ENCODE measurements around the gene ZNF394. TPM values are rescaled to one million over a fixed set of nuclear protein-coding genes. Genes with fewer than 3 reads are reported as not detected.
A peak's percentile ranks its signal among the peaks of the same experiment; 100 is the strongest.

Gene ZNF394
- total RNA-seq, 1 experiment from 2014 or later, result 20.6 TPM

DNA sequence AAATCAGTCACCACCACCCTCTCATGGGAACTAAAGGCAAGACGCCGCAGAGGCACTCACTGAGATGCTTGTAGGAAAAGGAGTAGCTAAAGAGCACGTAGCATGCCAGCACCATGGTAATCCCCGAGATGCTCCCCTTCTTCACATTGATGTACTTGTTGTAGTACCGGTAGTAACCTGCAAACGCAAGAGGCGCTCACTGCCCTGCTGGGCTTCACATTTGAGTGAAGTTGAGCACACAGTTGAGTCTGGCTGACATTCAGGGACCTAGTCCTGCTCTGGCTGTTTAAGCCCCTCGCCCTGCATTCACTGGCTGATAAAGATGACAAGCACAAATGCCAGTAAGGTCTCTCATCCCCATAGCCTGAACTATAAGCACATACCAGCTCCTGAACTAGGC is 41.0 kb downstream of the ZNF394 start:
- Mint-ChIP-seq H3K4me1 (ENCODE audit: insufficient read depth, unreplicated experiment) (peaks cover 17% of the 10 kb centered on the region), H3K9me3 (ENCODE audit: unreplicated experiment) (no peaks in the 10 kb centered on the region), H3K27me3 (ENCODE audit: insufficient read depth, unreplicated experiment) (no peaks in the 10 kb centered on the region), H3K4me3 (ENCODE audit: unreplicated experiment) (no peak overlapping the region), H3K27ac (ENCODE audit: low read depth, unreplicated experiment) (peak overlapping the region; percentile 19), H3K36me3 (ENCODE audit: insufficient read depth, unreplicated experiment) (peaks cover 69% of the 10 kb centered on the region)
- BruUV-seq (replicated peaks), result no TSS peak
- TF ChIP-seq, protein P1, sequence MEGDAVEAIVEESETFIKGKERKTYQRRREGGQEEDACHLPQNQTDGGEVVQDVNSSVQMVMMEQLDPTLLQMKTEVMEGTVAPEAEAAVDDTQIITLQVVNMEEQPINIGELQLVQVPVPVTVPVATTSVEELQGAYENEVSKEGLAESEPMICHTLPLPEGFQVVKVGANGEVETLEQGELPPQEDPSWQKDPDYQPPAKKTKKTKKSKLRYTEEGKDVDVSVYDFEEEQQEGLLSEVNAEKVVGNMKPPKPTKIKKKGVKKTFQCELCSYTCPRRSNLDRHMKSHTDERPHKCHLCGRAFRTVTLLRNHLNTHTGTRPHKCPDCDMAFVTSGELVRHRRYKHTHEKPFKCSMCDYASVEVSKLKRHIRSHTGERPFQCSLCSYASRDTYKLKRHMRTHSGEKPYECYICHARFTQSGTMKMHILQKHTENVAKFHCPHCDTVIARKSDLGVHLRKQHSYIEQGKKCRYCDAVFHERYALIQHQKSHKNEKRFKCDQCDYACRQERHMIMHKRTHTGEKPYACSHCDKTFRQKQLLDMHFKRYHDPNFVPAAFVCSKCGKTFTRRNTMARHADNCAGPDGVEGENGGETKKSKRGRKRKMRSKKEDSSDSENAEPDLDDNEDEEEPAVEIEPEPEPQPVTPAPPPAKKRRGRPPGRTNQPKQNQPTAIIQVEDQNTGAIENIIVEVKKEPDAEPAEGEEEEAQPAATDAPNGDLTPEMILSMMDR (IDR thresholded peaks at IDR 0.05; ENCODE audit: unreplicated experiment), result no peak
- DNase-seq (ENCODE audit: unreplicated experiment), result peak; percentile 36
- ChIA-PET CTCF (interaction anchor here (0.5 to 1.4 kb wide), 4 partner anchors 15 to 662 kb away, joined by 3 to 6 read pairs (median 3); partner anchors contain the start of genes CPSF4 and PTCD1), POLR2A (interaction anchor here (0.7 kb wide), 1 partner anchor 78 kb away, joined by 3 read pairs; no protein-coding TSS in a partner anchor)
- intact Hi-C loops (cut with micrococcal nuclease), result no loop called here

DNA sequence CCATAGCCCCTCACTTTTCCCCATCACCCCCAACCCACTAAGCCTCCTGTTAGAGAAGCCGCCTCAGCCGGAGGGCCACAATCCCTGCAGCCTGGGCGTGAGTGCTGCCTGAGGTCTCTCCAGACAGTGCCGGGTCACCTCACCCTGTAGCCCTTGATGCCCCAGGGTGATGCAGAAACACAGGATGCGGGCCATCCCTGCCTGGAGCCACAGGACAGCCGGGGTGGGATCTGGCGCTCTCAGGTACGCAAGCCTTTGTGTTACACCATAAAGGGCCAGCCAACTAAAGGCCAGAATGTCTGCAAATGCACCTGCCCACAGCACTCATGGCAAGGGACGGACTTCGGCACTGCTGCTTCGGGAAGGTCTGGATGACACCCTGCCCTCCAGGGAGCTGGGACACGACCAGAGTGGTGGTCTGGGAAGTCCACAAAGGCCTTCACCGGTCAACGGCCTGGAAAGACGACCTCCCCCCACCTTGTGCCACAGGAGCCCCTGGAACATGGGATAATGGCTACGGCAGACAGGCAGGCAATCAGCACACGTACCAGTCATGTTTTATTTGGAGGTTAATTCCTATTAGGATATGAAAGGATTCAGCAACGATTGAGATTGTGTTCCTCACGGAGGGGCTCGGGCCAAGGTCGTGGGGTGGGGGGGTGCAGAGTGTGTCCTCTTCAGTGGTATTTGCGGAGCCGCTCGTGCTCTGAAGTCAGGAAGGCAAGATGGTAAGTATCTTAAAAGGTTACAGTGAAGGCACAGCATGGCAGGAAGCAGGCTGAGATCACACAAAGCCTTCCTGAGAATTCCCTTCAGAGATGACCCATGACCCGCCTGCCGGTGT is 42.2 kb downstream of the ZNF394 start:
- BruUV-seq (replicated peaks), result no TSS peak

DNA sequence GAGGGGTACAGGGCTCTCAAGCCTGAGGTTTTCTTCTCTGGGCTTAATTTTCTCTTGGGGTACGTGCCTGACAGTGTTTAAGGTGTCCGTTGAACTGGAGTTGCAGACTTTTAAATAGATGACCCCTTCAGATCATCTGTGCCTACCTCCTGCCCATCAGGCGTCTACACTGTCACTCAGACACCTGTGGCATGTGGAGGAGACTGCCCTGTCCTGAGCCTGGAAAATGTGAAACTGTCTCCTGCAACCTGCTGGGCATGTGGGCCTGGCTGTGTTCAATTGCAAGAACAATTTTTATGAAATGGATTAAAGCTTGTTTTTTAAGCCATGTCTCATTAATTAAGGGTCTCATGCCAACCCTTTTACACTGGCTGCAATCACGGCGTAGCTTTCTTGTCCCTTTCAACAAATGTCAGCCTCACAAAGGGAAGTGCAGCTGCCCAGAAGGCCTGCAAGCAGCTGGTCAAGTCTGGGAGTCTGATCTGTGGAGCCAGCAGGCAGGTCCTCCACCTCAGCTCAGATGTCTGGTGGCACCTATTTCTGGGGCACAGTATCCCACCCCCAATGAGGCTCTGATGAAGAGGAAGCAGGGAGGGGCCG is 42.9 kb downstream of the ZNF394 start:
- CTCF ChIA-PET, result no interaction called here
- H3K9me3 Mint-ChIP-seq (ENCODE audit: unreplicated experiment), result no peaks in the 10 kb centered on the region
- TF ChIP-seq, protein P1 (IDR thresholded peaks at IDR 0.05; ENCODE audit: unreplicated experiment), result no peak
- no peak for DNase-seq (ENCODE audit: unreplicated experiment)
- BruUV-seq (replicated peaks), result no TSS peak
- peaks cover 12% of the 10 kb centered on the region for H3K4me1 Mint-ChIP-seq (ENCODE audit: insufficient read depth, unreplicated experiment)
- POLR2A ChIA-PET, result interaction anchor here (0.7 to 3.0 kb wide), 3 partner anchors 8 to 48 kb away, joined by 3 to 18 read pairs (median 5); partner anchors contain the start of genes ATP5MF, BUD31 and PDAP1
- intact Hi-C loops (cut with micrococcal nuclease), result no loop called here
- no peaks in the 10 kb centered on the region for H3K27me3 Mint-ChIP-seq (ENCODE audit: insufficient read depth, unreplicated experiment)
- H3K27ac Mint-ChIP-seq (ENCODE audit: low read depth, unreplicated experiment), result no peak overlapping the region
- no peak overlapping the region for H3K4me3 Mint-ChIP-seq (ENCODE audit: unreplicated experiment)
- peaks cover 69% of the 10 kb centered on the region for H3K36me3 Mint-ChIP-seq (ENCODE audit: insufficient read depth, unreplicated experiment)

More for the DNA sequence above, 42.2 kb downstream of the ZNF394 start:
- no peak for DNase-seq (ENCODE audit: unreplicated experiment)
- POLR2A ChIA-PET, result interaction anchor here (0.7 to 3.0 kb wide), 2 partner anchors 8 to 273 kb away, joined by 3 to 18 read pairs; partner anchors contain the start of gene ATP5MF
- CTCF ChIA-PET, result no interaction called here
- H3K4me1 Mint-ChIP-seq (ENCODE audit: insufficient read depth, unreplicated experiment), result peaks cover 12% of the 10 kb centered on the region
- H3K36me3 Mint-ChIP-seq (ENCODE audit: insufficient read depth, unreplicated experiment), result peaks cover 68% of the 10 kb centered on the region
- intact Hi-C loops (cut with micrococcal nuclease), result no loop called here
- no peak overlapping the region for H3K27ac Mint-ChIP-seq (ENCODE audit: low read depth, unreplicated experiment)
- no peaks in the 10 kb centered on the region for H3K9me3 Mint-ChIP-seq (ENCODE audit: unreplicated experiment)
- H3K27me3 Mint-ChIP-seq (ENCODE audit: insufficient read depth, unreplicated experiment), result no peaks in the 10 kb centered on the region
- TF ChIP-seq, protein P1 (IDR thresholded peaks at IDR 0.05; ENCODE audit: unreplicated experiment), result no peak
- no peak overlapping the region for H3K4me3 Mint-ChIP-seq (ENCODE audit: unreplicated experiment)

DNA sequence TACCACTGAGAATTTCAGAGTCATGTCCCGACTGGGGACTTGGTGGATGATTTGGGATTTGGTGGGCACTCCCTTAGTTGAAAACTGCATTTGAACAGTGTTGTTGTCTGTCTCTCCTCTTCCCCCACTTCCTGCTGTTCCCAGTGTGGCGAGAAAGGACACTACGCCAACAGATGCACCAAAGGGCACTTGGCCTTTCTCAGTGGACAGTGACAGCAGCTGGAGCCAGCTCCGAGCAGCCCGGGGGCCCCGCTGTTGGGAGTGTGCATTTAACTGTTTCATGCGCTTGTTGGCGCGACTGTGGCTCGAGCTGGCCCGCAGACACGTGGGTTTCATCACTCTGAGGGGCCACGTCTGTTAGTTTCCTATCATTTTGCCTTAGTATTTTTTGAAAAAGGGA is 43.8 kb downstream of the ZNF394 start:
- BruUV-seq (replicated peaks), result no TSS peak
- intact Hi-C loops (cut with micrococcal nuclease), result no loop called here
- POLR2A ChIA-PET, result interaction anchor here (1.5 to 3.0 kb wide), 3 partner anchors 9 to 48 kb away, joined by 5 to 18 read pairs (median 5); partner anchors contain the start of genes ATP5MF, BUD31, CPSF4 and PDAP1
- no peaks in the 10 kb centered on the region for H3K9me3 Mint-ChIP-seq (ENCODE audit: unreplicated experiment)
- peaks cover 69% of the 10 kb centered on the region for H3K36me3 Mint-ChIP-seq (ENCODE audit: insufficient read depth, unreplicated experiment)
- TF ChIP-seq, protein P1 (IDR thresholded peaks at IDR 0.05; ENCODE audit: unreplicated experiment), result no peak
- DNase-seq (ENCODE audit: unreplicated experiment), result no peak
- H3K4me1 Mint-ChIP-seq (ENCODE audit: insufficient read depth, unreplicated experiment), result peaks cover 12% of the 10 kb centered on the region
- H3K4me3 Mint-ChIP-seq (ENCODE audit: unreplicated experiment), result no peak overlapping the region
- no peak overlapping the region for H3K27ac Mint-ChIP-seq (ENCODE audit: low read depth, unreplicated experiment)
- CTCF ChIA-PET, result interaction anchor here (0.7 kb wide), 1 partner anchor 1882 kb away, joined by 3 read pairs; no protein-coding TSS in a partner anchor
- no peaks in the 10 kb centered on the region for H3K27me3 Mint-ChIP-seq (ENCODE audit: insufficient read depth, unreplicated experiment)

Data from MCF 10A (cell line).